ENCODE data around the gene KLHDC9.
A peak's percentile ranks its signal among the peaks of the same experiment; 100 is the strongest.

DNA sequence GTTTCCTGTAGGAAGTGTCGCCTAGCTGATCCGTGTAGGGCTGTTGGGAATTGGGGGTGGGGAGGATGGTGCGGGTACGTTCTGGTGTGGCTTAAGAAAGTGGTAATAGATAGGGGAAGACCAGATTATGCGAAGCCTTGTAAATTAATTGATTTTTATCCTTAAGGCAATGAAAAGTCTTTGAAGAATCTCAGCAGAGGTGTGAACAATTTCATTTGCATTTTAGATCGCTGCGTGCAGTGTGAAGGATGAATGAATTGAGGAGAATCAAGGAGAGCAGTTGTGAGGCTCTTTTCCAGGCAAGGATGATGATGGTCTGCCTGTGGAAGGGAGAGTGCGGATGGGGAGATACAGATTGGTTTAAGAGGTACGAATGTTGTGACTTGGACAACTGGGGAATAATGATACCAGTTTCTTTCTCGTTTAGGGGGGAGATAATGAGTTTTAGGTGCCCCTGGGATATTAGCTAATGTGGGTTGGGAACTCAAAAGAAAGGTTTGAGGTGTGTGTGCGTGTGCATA, 35.1 kb downstream of the KLHDC9 start:
- no peak for TF ChIP-seq BHLHE40 (IDR thresholded peaks at IDR 0.05; ENCODE audit: borderline replicate concordance)
- no peak for TF ChIP-seq FOXK2 (IDR thresholded peaks at IDR 0.05)
- no peak for TF ChIP-seq SUZ12 (IDR thresholded peaks at IDR 0.05)
- no peak for TF ChIP-seq ARNT (IDR thresholded peaks at IDR 0.05)
- TF ChIP-seq CTBP1 (IDR thresholded peaks at IDR 0.05; ENCODE audit: borderline replicate concordance): no peak
- TF ChIP-seq, protein P1, sequence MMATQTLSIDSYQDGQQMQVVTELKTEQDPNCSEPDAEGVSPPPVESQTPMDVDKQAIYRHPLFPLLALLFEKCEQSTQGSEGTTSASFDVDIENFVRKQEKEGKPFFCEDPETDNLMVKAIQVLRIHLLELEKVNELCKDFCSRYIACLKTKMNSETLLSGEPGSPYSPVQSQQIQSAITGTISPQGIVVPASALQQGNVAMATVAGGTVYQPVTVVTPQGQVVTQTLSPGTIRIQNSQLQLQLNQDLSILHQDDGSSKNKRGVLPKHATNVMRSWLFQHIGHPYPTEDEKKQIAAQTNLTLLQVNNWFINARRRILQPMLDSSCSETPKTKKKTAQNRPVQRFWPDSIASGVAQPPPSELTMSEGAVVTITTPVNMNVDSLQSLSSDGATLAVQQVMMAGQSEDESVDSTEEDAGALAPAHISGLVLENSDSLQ (IDR thresholded peaks at IDR 0.05): no peak
- no peak for TF ChIP-seq HDGF (IDR thresholded peaks at IDR 0.05; ENCODE audit: borderline replicate concordance)
- no peak for TF ChIP-seq LEF1 (IDR thresholded peaks at IDR 0.05; ENCODE audit: borderline replicate concordance)
- no peak for TF ChIP-seq ELF4 (IDR thresholded peaks at IDR 0.05)
- no peak for TF ChIP-seq SP1 (IDR thresholded peaks at IDR 0.05)
- TF ChIP-seq FOXA1 (IDR thresholded peaks at IDR 0.05): no peak
- TF ChIP-seq TARDBP (IDR thresholded peaks at IDR 0.05): no peak
- TF ChIP-seq FOXM1 (IDR thresholded peaks at IDR 0.05; ENCODE audit: borderline replicate concordance): no peak
- peak; percentile 37; the same call in 1 of the 2 replicates for TF ChIP-seq L3MBTL2 (conservative IDR thresholded peaks at IDR 0.05)

All from HEK293T (cell line).